KMS-11 (cell line): Measurements from ENCODE around the gene UBALD2.
"Not testable (repeated sequence)": the region's sequence is repeated elsewhere in the genome, so short reads cannot be mapped to it uniquely, and the experiment has no call there.

ENCODE experiments used
- H2AFZ ChIP-seq: fragments of 200-600 bp; sonication (generic); 2 replicates; pipeline ENCODE4 v1.6.1; 2016; ENCODE audit warnings: antibody characterized with exemption, mixed run types, low read depth
- H3K27ac ChIP-seq: fragments of 200-600 bp; sonication (generic); 2 replicates; pipeline ENCODE4 v1.6.1; 2016; ENCODE audit warnings: mild to moderate bottlenecking, mixed run types
- H3K27me3 ChIP-seq: fragments of 200-600 bp; sonication (generic); 2 replicates; pipeline ENCODE4 v1.6.1; 2017; ENCODE audit warnings: mild to moderate bottlenecking, low read depth, mixed run types, moderate library complexity; ENCODE audit not compliant: insufficient read depth
- H3K36me3 ChIP-seq: fragments of 200-600 bp; sonication (generic); 2 replicates; pipeline ENCODE4 v1.6.1; 2017; ENCODE audit warnings: mild to moderate bottlenecking, mixed run types; ENCODE audit not compliant: insufficient read depth
- H3K4me1 ChIP-seq: fragments of 200-600 bp; sonication (generic); 2 replicates; pipeline ENCODE4 v1.6.1; 2016; ENCODE audit warnings: mild to moderate bottlenecking, low read depth, mixed run types; ENCODE audit not compliant: poor library complexity, severe bottlenecking
- H3K4me2 ChIP-seq: fragments of 200-600 bp; sonication (generic); 2 replicates; pipeline ENCODE4 v1.7.0; 2016; ENCODE audit warnings: mild to moderate bottlenecking, mixed run types
- H3K4me3 ChIP-seq: fragments of 200-600 bp; sonication (generic); IDR thresholded peaks from 2 replicates; pipeline ENCODE4 v1.6.1; 2017; ENCODE audit warnings: low read depth, low read length, mixed read lengths; ENCODE audit not compliant: insufficient read depth
- H3K79me2 ChIP-seq: fragments of 200-600 bp; sonication (generic); 2 replicates; pipeline ENCODE4 v1.6.1; 2016; ENCODE audit warnings: low read depth, mixed run types; ENCODE audit not compliant: insufficient read depth
- H3K9ac ChIP-seq: fragments of 200-600 bp; sonication (generic); 2 replicates; pipeline ENCODE4 v1.6.1; 2016; ENCODE audit warnings: mild to moderate bottlenecking, mixed run types
- H4K20me1 ChIP-seq: fragments of 200-600 bp; sonication (generic); 2 replicates; pipeline ENCODE4 v1.6.1; 2016; ENCODE audit warnings: mild to moderate bottlenecking, mixed run types; ENCODE audit not compliant: insufficient read depth
- CTCF ChIP-seq: fragments of 200-600 bp; sonication (generic); conservative IDR thresholded peaks from 2 replicates; pipeline ENCODE4 v1.6.1; 2017; ENCODE audit warnings: low read depth, mild to moderate bottlenecking, antibody characterized with exemption, low read length, moderate library complexity, mixed read lengths

UBALD2 gene

GRCh38 chr17:76240461-76241203 is 24.5 kb upstream of the UBALD2 start, which contains the start of gene RNF157:
Gene RNF157, minus strand, starts transcription at chr17:76240493. Its CDS starts 253 bp downstream, at chr17:76240240.
- Histone ChIP-seq H3K4me1 (peaks cover 49% of the 10 kb centered on the region), H2AFZ (peak within 1 kb of the TSS; percentile 75), H3K4me3 (no peak within 1 kb of the TSS), H3K27me3 (no peaks in the 10 kb centered on the region), H4K20me1 (no peaks in the 10 kb centered on the region), H3K36me3 (no peaks in the 10 kb centered on the region), H3K9ac (peak within 1 kb of the TSS; percentile 58), H3K79me2 (peaks cover 4% of the 10 kb centered on the region; the same call in 1 of the 2 replicates), H3K27ac (no peak within 1 kb of the TSS), H3K4me2 (peak within 1 kb of the TSS; percentile 99)
- no peak for TF ChIP-seq CTCF

GRCh38 chr17:76241204-76241538 is 24.0 kb upstream of the UBALD2 start:
- Histone ChIP-seq H3K27me3 (no peaks in the 10 kb centered on the region), H3K4me3 (no peak overlapping the region), H3K79me2 (peaks cover 4% of the 10 kb centered on the region; the same call in 1 of the 2 replicates), H3K4me2 (peak overlapping the region; percentile 99), H3K27ac (no peak overlapping the region), H3K4me1 (peaks cover 54% of the 10 kb centered on the region), H2AFZ (peak overlapping the region; percentile 75), H4K20me1 (no peaks in the 10 kb centered on the region), H3K9ac (peak overlapping the region; percentile 58; the same call in 1 of the 2 replicates), H3K36me3 (no peaks in the 10 kb centered on the region)
- TF ChIP-seq CTCF, result no peak

GRCh38 chr17:76241691-76242255 is 23.4 kb upstream of the UBALD2 start:
- Histone ChIP-seq H3K27me3 (no peaks in the 10 kb centered on the region), H3K4me3 (no peak overlapping the region), H3K27ac (no peak overlapping the region), H3K9ac (peak overlapping the region; percentile 58; the same call in 1 of the 2 replicates), H4K20me1 (no peaks in the 10 kb centered on the region), H3K4me1 (peaks cover 58% of the 10 kb centered on the region), H3K4me2 (peak overlapping the region; percentile 99), H3K36me3 (no peaks in the 10 kb centered on the region), H3K79me2 (0 out of 2 replicates have a peak, but pooled peaks cover 4% of the 10 kb centered on the region), H2AFZ (no peak overlapping the region)
- no peak for TF ChIP-seq CTCF

GRCh38 chr17:76243826-76244679 is 21.1 kb upstream of the UBALD2 start:
- Histone ChIP-seq H3K27me3 (no peaks in the 10 kb centered on the region), H3K4me3 (no peak overlapping the region), H3K36me3 (no peaks in the 10 kb centered on the region), H4K20me1 (no peaks in the 10 kb centered on the region), H3K4me2 (no peak overlapping the region), H3K27ac (no peak overlapping the region), H3K79me2 (no peaks in the 10 kb centered on the region), H3K9ac (no peak overlapping the region), H2AFZ (no peak overlapping the region), H3K4me1 (peaks cover 70% of the 10 kb centered on the region)
- TF ChIP-seq CTCF, result no peak

GRCh38 chr17:76244721-76245120 is 20.4 kb upstream of the UBALD2 start:
- not testable (repeated sequence) for H4K20me1 ChIP-seq, H3K9ac ChIP-seq, H3K36me3 ChIP-seq, H3K79me2 ChIP-seq, H2AFZ ChIP-seq, H3K27me3 ChIP-seq, H3K4me3 ChIP-seq
- peak overlapping the region; percentile 89; the same call in 1 of the 2 replicates for H3K27ac ChIP-seq
- H3K4me1 ChIP-seq, result peaks cover 71% of the 10 kb centered on the region
- peak overlapping the region; percentile 84; the same call in 1 of the 2 replicates for H3K4me2 ChIP-seq
